Activated naive CD4-positive, alpha-beta T cell treated with anti-CD3 and anti-CD28 coated beads, Interleukin-2, amount 10 ng/mL, durations not matched to agents 5 hours and 36 hours (primary cell): ENCODE measurements around the gene NAP1L1. TPM values are rescaled to one million over a fixed set of nuclear protein-coding genes. Genes with fewer than 3 reads are reported as not detected.

Source experiments
- total RNA-seq, 2 experiments: library from RNA; stranded (reverse); gene quantifications; one replicate each; pipeline ENCODE4 v1.2.3, GENCODE V29; 2021

NAP1L1 gene, protein sequence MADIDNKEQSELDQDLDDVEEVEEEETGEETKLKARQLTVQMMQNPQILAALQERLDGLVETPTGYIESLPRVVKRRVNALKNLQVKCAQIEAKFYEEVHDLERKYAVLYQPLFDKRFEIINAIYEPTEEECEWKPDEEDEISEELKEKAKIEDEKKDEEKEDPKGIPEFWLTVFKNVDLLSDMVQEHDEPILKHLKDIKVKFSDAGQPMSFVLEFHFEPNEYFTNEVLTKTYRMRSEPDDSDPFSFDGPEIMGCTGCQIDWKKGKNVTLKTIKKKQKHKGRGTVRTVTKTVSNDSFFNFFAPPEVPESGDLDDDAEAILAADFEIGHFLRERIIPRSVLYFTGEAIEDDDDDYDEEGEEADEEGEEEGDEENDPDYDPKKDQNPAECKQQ
- total RNA-seq = 100 to 1,000 TPM; 613 to 635 TPM

DNA sequence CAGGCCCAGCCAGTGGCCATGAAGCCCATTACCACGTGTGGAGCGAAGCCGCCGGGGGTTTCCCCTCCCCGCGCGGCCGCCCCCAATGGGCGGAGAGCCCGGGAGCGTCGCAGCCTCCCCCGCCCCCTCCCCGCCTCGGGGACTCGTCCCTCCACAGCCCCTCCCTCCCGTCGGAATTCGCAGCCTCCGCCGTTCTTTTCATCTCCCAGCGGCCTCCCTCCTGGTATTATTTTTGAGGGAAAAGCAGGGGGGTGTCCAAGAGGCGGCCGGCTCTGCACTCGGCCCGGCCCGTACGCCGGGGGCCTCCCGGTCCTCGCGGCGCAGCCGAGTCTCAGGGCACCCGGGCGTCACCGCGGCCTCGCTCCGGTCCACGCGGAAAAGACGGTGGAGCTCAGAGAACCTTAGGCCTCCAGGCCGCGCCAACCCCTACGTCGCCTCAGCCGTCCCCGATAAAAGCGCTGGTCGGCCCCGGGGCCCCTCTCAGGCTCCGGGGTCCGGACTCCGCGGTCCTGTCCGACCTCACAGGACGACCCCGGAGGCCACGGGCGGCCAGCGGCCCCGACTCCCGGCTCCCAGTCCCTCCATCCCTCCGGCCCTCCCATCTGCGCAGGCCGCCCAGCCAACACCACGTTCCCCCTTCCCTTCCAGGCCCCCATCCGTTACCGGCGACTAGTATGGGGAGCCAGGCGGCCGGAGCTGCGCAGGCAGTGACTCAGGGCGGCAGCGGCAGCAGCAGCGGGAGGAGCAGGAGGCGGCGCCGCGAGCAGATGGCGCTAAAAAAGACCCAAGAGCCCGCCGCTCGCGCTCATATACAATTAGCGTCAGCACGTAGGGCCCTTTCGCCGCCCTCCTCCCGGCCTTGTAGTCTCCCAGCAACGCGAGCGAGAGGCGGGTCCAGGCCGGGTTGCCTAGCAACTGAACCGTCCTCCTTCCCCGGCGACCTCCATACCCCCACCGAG, at the start of gene NAP1L1:
Gene NAP1L1 (minus strand): TSS at position 782 of the 959 bp plus-strand sequence. CDS start 10,466 bp downstream, outside the sequence.

DNA sequence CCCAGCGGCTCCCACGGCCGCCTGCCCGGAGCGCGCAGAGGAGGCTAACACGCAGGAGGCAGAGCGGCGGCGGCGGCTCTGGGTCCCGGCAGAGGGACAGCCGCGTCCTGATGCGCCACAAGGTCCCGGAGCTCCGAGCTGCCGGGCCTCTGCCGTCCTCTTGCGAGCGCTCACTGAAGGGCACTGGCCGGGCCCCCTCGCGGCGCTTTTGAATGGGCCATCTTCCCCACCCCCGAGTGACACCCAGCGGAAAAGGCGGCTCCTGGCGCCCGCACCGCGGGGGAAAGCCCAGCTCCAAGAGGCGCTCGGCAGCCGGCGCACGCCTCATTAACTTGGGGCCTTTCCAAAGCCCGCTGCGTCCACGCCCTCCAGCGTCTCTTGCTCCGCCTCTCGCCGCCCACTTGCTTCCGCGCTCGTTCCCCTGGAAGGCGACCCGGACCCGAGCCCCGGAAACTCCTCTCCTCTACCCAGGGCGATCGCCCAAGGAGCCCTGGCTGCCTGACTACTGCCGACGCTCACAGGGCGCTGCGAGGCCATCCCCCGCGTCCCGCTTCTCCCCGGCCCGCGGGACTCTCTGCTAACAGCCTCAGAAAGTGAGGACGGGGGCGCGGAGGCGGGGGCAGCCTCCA, 53.0 kb downstream of the NAP1L1 start, which contains the start of gene PHLDA1:
Gene PHLDA1 (minus strand): TSS at position 363 of the 629 bp plus-strand sequence.

Other genes with a start within 250 kb of the NAP1L1 start
- 1 to 10 TPM; 3.4 to 3.5 TPM for gene PHLDA1, start 52.9 kb downstream of the NAP1L1 start, total RNA-seq